ENCODE data around the gene RARRES2.
"Not testable (repeated sequence)": the region's sequence is repeated elsewhere in the genome, so short reads cannot be mapped to it uniquely, and the experiment has no call there.

DNA sequence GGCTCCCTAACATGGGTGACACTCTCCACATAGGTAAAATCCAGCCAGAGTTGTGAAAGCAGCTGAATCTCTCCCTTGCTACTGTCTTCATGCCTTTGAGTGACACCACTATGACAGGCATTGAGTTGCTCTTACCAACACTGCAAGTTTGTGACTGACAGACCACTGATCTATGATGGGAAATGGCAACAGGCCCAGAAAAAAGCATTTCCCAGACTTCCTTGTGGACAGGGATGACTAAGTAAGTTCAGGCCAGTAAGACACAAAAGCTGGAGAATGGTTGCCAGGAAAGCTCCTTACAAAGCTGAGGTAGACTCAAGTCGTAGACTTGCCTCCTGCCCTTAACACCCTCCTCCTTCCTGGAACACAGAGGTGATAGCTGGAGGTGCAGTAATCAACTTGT is 38.5 kb downstream of the RARRES2 start:
- TF ChIP-seq CTCF (IDR thresholded peaks at IDR 0.05; ENCODE audit: insufficient read depth, low read length); POLR2AphosphoS5 (IDR thresholded peaks at IDR 0.05; ENCODE audit: low read depth); GABPA (IDR thresholded peaks at IDR 0.05; ENCODE audit: low read depth): not testable (repeated sequence)
- TF ChIP-seq, protein P1, sequence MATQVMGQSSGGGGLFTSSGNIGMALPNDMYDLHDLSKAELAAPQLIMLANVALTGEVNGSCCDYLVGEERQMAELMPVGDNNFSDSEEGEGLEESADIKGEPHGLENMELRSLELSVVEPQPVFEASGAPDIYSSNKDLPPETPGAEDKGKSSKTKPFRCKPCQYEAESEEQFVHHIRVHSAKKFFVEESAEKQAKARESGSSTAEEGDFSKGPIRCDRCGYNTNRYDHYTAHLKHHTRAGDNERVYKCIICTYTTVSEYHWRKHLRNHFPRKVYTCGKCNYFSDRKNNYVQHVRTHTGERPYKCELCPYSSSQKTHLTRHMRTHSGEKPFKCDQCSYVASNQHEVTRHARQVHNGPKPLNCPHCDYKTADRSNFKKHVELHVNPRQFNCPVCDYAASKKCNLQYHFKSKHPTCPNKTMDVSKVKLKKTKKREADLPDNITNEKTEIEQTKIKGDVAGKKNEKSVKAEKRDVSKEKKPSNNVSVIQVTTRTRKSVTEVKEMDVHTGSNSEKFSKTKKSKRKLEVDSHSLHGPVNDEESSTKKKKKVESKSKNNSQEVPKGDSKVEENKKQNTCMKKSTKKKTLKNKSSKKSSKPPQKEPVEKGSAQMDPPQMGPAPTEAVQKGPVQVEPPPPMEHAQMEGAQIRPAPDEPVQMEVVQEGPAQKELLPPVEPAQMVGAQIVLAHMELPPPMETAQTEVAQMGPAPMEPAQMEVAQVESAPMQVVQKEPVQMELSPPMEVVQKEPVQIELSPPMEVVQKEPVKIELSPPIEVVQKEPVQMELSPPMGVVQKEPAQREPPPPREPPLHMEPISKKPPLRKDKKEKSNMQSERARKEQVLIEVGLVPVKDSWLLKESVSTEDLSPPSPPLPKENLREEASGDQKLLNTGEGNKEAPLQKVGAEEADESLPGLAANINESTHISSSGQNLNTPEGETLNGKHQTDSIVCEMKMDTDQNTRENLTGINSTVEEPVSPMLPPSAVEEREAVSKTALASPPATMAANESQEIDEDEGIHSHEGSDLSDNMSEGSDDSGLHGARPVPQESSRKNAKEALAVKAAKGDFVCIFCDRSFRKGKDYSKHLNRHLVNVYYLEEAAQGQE (IDR thresholded peaks at IDR 0.05; ENCODE audit: insufficient replicate concordance, low read depth), result not testable (repeated sequence)

Data from HL-60 (cell line).